Measurements from ENCODE around the gene TMEM179.

The TMEM179 gene

GRCh38 chr14:104560586-104560945 is 44.0 kb downstream of the TMEM179 start:
- H3K27ac ChIP-seq = no peak overlapping the region
- H3K4me3 ChIP-seq = no peak overlapping the region

GRCh38 chr14:104559804-104560585 is 44.6 kb downstream of the TMEM179 start:
- H3K4me3 ChIP-seq = no peak overlapping the region
- no peak overlapping the region for H3K27ac ChIP-seq

GRCh38 chr14:104559028-104559803 is 45.4 kb downstream of the TMEM179 start:
- Histone ChIP-seq H3K27ac (no peak overlapping the region), H3K4me3 (no peak overlapping the region)

GRCh38 chr14:104558231-104559027 is 46.1 kb downstream of the TMEM179 start:
- Histone ChIP-seq H3K27ac (no peak overlapping the region), H3K4me3 (no peak overlapping the region)

- H3K27ac ChIP-seq = no peak overlapping the region
- no peak overlapping the region for H3K4me3 ChIP-seq
Measured at GRCh38 chr14:104557766-104558165, 46.8 kb downstream of the TMEM179 start.

- Histone ChIP-seq H3K27ac (no peak overlapping the region), H3K4me3 (no peak overlapping the region)
Measured at GRCh38 chr14:104557086-104557485, 47.5 kb downstream of the TMEM179 start.

DNA sequence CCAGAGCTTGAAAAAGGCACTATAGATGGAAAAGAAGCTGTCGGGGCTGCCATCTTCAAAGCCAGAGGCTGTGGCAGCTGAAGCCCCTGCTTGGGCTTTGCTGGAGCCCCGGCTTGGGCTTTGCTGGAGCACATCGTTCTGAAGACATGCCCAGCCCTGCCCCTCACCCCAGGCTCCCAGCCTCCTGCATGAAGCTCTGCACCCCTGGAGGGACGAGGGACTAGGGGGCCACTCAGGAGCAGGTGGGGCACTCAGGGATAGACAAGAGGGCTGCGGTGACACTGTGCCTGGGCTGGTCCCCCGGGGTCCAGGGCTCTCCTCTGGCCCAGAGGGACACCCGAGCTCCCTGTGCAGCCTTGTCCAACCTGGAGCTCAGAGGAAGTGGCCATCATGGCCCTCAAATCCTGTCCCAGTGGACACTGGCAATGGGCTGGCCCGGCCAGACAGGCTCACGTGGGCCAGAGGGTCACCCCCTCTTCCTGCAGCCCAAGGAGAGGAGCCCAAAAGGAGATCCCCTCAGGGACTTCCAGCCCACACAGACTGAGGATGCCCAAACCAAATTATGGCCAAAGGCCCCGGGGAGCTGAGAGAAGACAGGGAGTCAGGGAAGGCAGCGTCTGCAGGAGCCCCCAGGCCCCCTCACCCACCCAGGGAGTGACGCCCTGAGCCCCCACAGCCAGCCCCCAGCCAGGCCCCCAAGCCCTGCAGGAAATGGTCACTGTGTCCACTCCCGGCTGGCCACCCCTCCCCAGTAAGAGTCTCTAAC is 48.1 kb downstream of the TMEM179 start:
- Histone ChIP-seq H3K4me3 (no peak overlapping the region), H3K27ac (no peak overlapping the region)

- Histone ChIP-seq H3K4me3 (no peak overlapping the region), H3K27ac (no peak overlapping the region)
Measured at GRCh38 chr14:104555430-104556255, 48.9 kb downstream of the TMEM179 start.

GRCh38 chr14:104554608-104555429 is 49.8 kb downstream of the TMEM179 start:
- Histone ChIP-seq H3K4me3 (no peak overlapping the region), H3K27ac (no peak overlapping the region)

DNA sequence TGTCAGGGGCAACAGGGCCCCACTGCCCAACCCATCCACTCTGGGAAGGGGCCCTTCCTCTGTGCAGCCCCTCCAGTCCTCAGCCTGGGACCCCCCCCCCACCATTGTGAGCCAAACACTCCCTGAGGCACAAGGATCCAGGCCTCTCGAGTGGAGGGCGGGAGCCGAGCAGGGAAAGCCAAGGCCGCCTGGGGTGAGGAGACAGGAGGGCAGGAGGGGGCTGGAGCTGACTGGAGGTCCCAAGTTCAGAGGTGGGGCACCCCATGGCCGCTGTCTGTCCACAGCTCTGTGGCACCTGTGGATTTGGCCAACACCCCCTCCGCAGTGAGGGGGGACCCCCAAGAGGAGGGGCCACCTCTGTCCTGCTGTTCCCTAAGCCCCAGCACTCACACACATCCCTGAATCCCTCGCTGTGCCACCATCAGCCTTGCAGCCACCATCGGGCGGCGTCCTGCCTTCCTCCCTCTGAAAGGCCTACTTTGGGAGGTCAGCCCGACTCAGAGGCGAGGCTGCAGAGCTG is 50.4 kb downstream of the TMEM179 start:
- no peak overlapping the region for H3K4me3 ChIP-seq

DNA sequence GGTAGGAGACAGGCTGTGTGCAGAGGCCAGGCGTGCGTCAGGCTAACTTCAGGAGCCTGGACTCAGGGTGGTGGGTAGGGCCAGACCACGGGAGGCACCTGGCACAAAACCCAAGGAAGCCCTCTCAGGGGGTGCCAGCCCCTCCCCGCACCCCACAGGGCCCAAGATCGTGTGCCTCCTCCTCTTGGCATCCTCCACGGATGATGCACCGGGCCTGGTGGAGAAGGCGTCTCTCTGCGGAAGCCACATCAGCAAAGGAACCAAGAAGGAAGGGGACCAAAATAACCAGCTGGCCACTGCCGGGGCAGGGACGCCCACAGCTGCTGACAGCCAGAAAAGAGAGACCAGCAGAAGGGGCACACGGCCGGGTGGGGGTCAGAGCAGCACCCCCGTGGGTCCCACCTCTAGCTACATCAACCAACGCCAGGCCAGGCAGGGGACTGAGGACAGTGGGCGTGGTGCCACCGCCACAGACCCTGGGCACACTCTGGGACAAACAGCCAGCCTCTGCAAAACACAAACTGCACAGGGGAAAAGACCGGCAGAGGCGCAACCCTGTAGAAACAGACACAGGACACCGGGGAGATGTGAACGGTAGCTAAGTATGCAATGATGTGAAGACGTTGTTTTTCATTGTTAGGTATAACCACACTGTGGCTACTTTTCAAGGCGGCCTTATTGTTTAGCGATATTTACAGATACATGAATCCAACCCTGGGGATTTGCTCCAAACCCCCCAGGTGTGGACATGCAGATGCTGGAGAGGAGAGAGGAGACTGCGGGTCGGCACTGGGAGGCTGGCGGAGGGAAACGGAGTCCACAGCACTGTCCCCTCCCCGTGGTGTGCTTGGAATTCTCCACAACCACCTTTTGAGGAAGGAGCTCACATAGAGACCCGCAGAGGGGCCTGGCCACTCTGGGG is 51.1 kb downstream of the TMEM179 start:
- no peak overlapping the region for H3K27ac ChIP-seq
- no peak overlapping the region for H3K4me3 ChIP-seq

More for the DNA sequence above, 50.4 kb downstream of the TMEM179 start:
- H3K27ac ChIP-seq = no peak overlapping the region

GRCh38 chr14:104552738-104553125 is 51.8 kb downstream of the TMEM179 start:
- no peak overlapping the region for H3K27ac ChIP-seq
- H3K4me3 ChIP-seq = no peak overlapping the region

- Histone ChIP-seq H3K27ac (no peak overlapping the region), H3K4me3 (no peak overlapping the region)
Measured at GRCh38 chr14:104551851-104552737, 52.5 kb downstream of the TMEM179 start.

- no peak overlapping the region for H3K27ac ChIP-seq
- H3K4me3 ChIP-seq = no peak overlapping the region
Measured at GRCh38 chr14:104550861-104551728, 53.5 kb downstream of the TMEM179 start.

- Histone ChIP-seq H3K4me3 (no peak overlapping the region), H3K27ac (no peak overlapping the region)
Measured at GRCh38 chr14:104550340-104550860, 54.2 kb downstream of the TMEM179 start.

All from skin epidermis (tissue), 12 donors.